Smooth muscle cell (in vitro differentiated cells): ENCODE results near the gene KRTAP3-3. TPM values are rescaled to one million over a fixed set of nuclear protein-coding genes. Genes with fewer than 3 reads are reported as not detected.
"Not testable (repeated sequence)": the region's sequence is repeated elsewhere in the genome, so short reads cannot be mapped to it uniquely, and the experiment has no call there.

Experiments
- DNase-seq: peaks from one replicate; lab custom pipeline; 2025; ENCODE audit not compliant: unreplicated experiment; lab: John Stamatoyannopoulos, UW
- H2AFZ ChIP-seq: fragments of 200-600 bp; sonication (generic); 2 replicates; pipeline ENCODE4 v1.6.0; 2016; ENCODE audit warnings: antibody characterized with exemption, low read depth, mild to moderate bottlenecking
- H3F3A ChIP-seq: fragments of 200-600 bp; sonication (generic); 2 replicates; pipeline ENCODE4 v1.6.0; 2017; ENCODE audit warnings: antibody characterized with exemption, low read depth
- H3K27ac ChIP-seq: fragments of 200-600 bp; sonication (generic); 2 replicates; pipeline ENCODE4 v1.5.1; 2016; ENCODE audit warnings: low read depth, mild to moderate bottlenecking
- H3K27me3 ChIP-seq: fragments of 200-600 bp; sonication (generic); 2 replicates; pipeline ENCODE4 v1.6.1; 2016; ENCODE audit warnings: low read depth, mild to moderate bottlenecking
- H3K36me3 ChIP-seq: fragments of 200-600 bp; sonication (generic); 2 replicates; pipeline ENCODE4 v1.5.1; 2016; ENCODE audit warnings: low read depth
- H3K4me1 ChIP-seq: fragments of 200-600 bp; sonication (generic); 2 replicates; pipeline ENCODE4 v1.5.1; 2016; ENCODE audit warnings: low read depth
- H3K4me2 ChIP-seq: fragments of 200-600 bp; sonication (generic); 2 replicates; pipeline ENCODE4 v1.6.0; 2016; ENCODE audit warnings: mild to moderate bottlenecking
- H3K4me3 ChIP-seq: fragments of 200-600 bp; sonication (generic); 2 replicates; pipeline ENCODE4 v1.5.1; 2016; ENCODE audit warnings: mild to moderate bottlenecking
- H3K79me2 ChIP-seq: fragments of 200-600 bp; sonication (generic); 2 replicates; pipeline ENCODE4 v1.6.0; 2016; ENCODE audit warnings: low read depth, mild to moderate bottlenecking
- H3K9ac ChIP-seq: fragments of 200-600 bp; sonication (generic); 2 replicates; pipeline ENCODE4 v1.6.0; 2016; ENCODE audit warnings: low read depth
- H3K9me3 ChIP-seq: fragments of 200-600 bp; sonication (generic); replicated peaks from 2 replicates; pipeline ENCODE4 v1.5.1; 2016; ENCODE audit warnings: low read depth
- H4K20me1 ChIP-seq: fragments of 200-600 bp; sonication (generic); 2 replicates; pipeline ENCODE4 v1.6.0; 2016; ENCODE audit warnings: low read depth
- WGBS: methylation state at CpG from one replicate; pipeline ENCODE4 v1.1.7; 2016; ENCODE audit warnings: low lambda C conversion rate; 5-methylcytosine and 5-hydroxymethylcytosine counted together
- polyA plus RNA-seq: library from polyadenylated mRNA; unstranded; fragments of >200 nt; fragmentation: Nextera tagmentation; extraction: Ambion mirVana; gene quantifications from 2 replicates; pipeline ENCODE4 v1.2.1, GENCODE V29; 2016
- total RNA-seq: library from RNA; depleted of rRNA; stranded (reverse); fragments of >200 nt; gene quantifications from 2 replicates; pipeline ENCODE4 v1.2.3, GENCODE V29; 2014
- TF ChIP-seq, protein P1 (sequence below): fragments of 200-600 bp; sonication (generic); IDR thresholded peaks from 2 replicates; pipeline ENCODE4 v1.5.1; 2017; ENCODE audit warnings: borderline replicate concordance, mild to moderate bottlenecking, antibody characterized with exemption; ENCODE audit not compliant: insufficient read depth, poor library complexity, severe bottlenecking

KRTAP3-3 gene
- not detected in 2 replicates for total RNA-seq
- polyA plus RNA-seq: not detected in 2 replicates

DNA sequence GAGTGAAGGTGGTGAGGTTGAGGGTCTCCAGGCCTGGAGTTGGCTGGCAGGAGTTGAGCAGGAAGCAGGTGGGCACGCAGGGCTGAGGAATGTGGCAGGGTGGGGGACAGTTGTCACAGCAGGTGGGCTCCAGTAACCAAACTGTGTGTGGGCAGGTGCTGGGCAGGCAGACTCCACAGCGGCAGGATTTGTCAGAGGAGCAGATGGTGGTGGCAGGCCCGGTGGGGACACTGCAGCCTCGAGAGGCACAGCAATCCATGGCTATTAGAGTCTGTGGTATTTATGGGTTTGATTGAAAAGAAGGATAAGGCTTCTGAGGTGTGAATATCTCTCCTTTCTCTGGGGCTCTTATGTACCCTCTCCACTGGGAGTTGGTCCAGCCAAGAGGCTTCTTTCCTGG is at the start of gene KRTAP3-3:
Gene KRTAP3-3 (minus strand): TSS at position 326 of the 400 bp plus-strand sequence. CDS start 67 bp downstream, at position 259.
- Histone ChIP-seq H3K9ac (no peak within 1 kb of the TSS), H3K27me3 (peaks cover 19% of the 10 kb centered on the region), H3K4me1 (no peaks in the 10 kb centered on the region), H3K79me2 (no peaks in the 10 kb centered on the region), H3K9me3 (no peaks in the 10 kb centered on the region), H3K4me2 (no peak within 1 kb of the TSS), H2AFZ (no peak within 1 kb of the TSS), H4K20me1 (no peaks in the 10 kb centered on the region), H3K36me3 (no peaks in the 10 kb centered on the region), H3F3A (no peaks in the 10 kb centered on the region), H3K27ac (no peak within 1 kb of the TSS), H3K4me3 (no peak within 1 kb of the TSS)
- 50% methylated on average over 4 of the region's 4 CpGs for WGBS
- TF ChIP-seq, protein P1, sequence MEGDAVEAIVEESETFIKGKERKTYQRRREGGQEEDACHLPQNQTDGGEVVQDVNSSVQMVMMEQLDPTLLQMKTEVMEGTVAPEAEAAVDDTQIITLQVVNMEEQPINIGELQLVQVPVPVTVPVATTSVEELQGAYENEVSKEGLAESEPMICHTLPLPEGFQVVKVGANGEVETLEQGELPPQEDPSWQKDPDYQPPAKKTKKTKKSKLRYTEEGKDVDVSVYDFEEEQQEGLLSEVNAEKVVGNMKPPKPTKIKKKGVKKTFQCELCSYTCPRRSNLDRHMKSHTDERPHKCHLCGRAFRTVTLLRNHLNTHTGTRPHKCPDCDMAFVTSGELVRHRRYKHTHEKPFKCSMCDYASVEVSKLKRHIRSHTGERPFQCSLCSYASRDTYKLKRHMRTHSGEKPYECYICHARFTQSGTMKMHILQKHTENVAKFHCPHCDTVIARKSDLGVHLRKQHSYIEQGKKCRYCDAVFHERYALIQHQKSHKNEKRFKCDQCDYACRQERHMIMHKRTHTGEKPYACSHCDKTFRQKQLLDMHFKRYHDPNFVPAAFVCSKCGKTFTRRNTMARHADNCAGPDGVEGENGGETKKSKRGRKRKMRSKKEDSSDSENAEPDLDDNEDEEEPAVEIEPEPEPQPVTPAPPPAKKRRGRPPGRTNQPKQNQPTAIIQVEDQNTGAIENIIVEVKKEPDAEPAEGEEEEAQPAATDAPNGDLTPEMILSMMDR: no peak
- DNase-seq: no peak

DNA sequence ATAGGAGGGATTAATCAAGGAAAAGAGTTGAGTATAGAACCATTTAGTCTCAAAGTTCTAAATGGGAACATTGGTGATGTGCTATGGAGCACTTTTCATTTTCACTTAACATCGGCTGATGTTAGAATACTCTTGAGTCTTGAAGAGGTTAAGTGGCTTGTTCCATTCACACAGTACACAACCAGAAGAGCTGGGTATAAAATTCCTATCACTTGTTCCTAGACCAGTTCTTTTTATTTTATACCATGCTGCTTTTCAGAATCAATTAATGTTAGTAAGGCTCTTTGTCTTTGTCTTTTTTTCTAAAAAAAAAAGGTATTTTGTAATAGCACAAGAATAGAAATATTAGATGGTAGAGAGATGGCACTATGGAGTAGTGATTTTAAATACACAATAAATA is 49.0 kb upstream of the KRTAP3-3 start:
- Histone ChIP-seq H3K27ac (no peak overlapping the region), H2AFZ (no peak overlapping the region), H3K4me2 (no peak overlapping the region), H3K4me1 (no peaks in the 10 kb centered on the region), H3F3A (no peaks in the 10 kb centered on the region), H3K9me3 (no peaks in the 10 kb centered on the region), H3K9ac (no peak overlapping the region), H3K36me3 (no peaks in the 10 kb centered on the region), H3K4me3 (no peak overlapping the region), H3K27me3 (no peaks in the 10 kb centered on the region), H3K79me2 (no peaks in the 10 kb centered on the region), H4K20me1 (no peaks in the 10 kb centered on the region)
- DNase-seq: no peak
- TF ChIP-seq, protein P1: no peak
- 100% methylated on average over 1 of the region's 1 CpG for WGBS

DNA sequence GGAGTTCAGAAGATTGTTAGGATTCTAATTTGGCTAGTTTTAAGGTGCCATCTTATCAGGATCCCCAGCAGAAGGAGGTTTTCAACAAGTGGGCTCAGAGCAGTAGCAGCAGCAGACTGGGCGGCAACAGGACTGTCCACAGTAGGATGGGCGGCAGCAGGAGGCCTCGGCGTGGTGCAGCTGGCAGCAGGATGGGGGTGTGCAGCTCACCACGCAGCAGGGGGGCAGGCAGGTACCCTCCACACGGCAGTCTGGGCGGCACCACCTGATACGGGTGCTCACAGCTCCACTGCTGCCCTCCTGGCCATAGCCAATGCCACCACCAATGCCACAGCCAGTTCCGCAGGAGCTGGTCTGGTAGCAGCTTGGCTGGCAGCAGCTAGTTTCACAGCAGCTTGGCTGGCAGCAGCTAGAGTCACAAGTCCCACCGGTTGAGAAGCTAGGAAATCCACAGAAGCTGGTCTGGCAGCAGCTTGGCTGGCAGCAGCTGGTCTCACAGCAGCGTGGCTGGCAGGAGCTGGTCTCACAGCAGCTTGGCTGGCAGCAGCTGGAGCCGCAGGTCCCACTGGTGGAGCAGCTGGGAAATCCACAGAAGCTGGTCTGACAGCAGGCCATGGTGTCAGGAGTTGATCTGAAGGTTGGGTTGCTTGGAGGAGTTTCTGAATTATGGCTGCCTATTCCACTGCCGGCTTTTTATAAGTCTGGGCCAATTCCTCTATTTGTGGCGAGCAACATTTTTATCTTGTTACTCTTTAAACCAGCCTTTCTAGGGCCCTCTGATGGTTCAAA is 47.0 kb upstream of the KRTAP3-3 start, which contains the start of gene KRTAP1-1:
Gene KRTAP1-1 (minus strand): TSS at position 668 of the 789 bp plus-strand sequence. CDS start 53 bp downstream, at position 615.
- H3K4me2 ChIP-seq, H3K36me3 ChIP-seq, H3K9me3 ChIP-seq, H3K27me3 ChIP-seq, H3K4me1 ChIP-seq, H3K79me2 ChIP-seq, H2AFZ ChIP-seq, H3K27ac ChIP-seq, H3K4me3 ChIP-seq, H4K20me1 ChIP-seq, H3K9ac ChIP-seq, DNase-seq, H3F3A ChIP-seq: not testable (repeated sequence)
- 86% methylated on average over 14 of the region's 14 CpGs for WGBS

DNA sequence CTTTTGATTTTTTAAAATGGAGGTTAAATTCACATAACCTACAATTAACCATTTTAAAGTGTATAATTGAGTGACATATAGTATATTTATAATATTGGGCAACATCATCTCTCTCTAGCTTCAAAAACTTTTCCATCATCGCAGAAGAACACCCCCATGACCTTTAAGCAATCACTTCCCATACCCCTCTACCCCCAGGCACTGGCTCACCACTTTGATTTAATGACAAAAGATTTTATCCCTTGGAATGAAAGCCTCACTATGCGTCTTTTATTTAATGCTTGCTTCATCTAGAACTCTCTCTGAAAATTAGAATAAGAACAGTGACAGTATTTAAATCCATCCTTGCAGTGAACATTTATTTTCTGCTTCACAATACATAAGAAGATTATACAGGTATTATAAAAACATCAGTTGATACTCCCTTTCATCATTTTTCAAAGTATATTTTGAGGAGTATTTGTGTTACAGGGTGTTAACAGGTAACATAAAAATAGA is 43.9 kb upstream of the KRTAP3-3 start:
- Histone ChIP-seq H3K4me1 (no peaks in the 10 kb centered on the region), H3K9me3 (no peaks in the 10 kb centered on the region), H3K9ac (no peak overlapping the region), H3K4me3 (no peak overlapping the region), H2AFZ (no peak overlapping the region), H4K20me1 (no peaks in the 10 kb centered on the region), H3K27ac (no peak overlapping the region), H3K27me3 (no peaks in the 10 kb centered on the region), H3K79me2 (no peaks in the 10 kb centered on the region), H3K36me3 (no peaks in the 10 kb centered on the region), H3F3A (no peaks in the 10 kb centered on the region), H3K4me2 (no peak overlapping the region)
- DNase-seq: no peak
- TF ChIP-seq, protein P1: no peak
- WGBS: 80% methylated on average over 2 of the region's 2 CpGs

DNA sequence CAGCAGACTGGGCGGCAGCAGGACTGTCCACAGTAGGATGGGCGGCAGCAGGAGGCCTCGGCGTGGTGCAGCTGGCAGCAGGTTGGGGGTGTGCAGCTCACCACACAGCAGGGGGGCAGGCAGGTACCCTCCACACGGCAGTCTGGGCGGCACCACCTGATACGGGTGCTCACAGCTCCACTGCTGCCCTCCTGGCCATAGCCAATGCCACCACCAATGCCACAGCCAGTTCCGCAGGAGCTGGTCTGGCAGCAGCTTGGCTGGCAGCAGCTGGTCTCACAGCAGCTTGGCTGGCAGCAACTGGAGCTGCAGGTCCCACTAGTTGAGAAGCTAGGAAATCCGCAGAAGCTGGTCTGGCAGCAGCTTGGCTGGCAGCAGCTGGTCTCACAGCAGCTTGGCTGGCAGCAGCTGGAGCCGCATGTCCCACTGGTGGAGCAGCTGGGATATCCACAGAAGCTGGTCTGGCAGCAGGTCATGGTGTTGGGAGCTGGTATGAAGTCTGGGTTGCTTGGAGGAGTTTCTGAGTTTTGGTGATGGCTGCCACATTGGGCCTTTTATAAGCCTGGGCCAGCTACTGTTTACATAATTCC is 40.5 kb upstream of the KRTAP3-3 start, which contains the start of gene KRTAP1-3:
Gene KRTAP1-3 (minus strand): TSS at position 529 of the 590 bp plus-strand sequence. CDS start 53 bp downstream, at position 476.
- not testable (repeated sequence) for H3K27me3 ChIP-seq, H4K20me1 ChIP-seq, H3K9me3 ChIP-seq, H2AFZ ChIP-seq, H3K4me3 ChIP-seq, H3K9ac ChIP-seq, H3F3A ChIP-seq, H3K36me3 ChIP-seq, H3K4me1 ChIP-seq, H3K27ac ChIP-seq, H3K4me2 ChIP-seq, DNase-seq, H3K79me2 ChIP-seq
- WGBS: 97% methylated on average over 10 of the region's 10 CpGs
